Ascending aorta (tissue), 2 donors: Measurements from ENCODE around the gene SMTNL1. TPM values are rescaled to one million over a fixed set of nuclear protein-coding genes. Genes with fewer than 3 reads are reported as not detected.

ENCODE experiments used
- DNase-seq, 2 donors: peaks; one replicate each; pipeline ENCODE4 v3.0.0-alpha.2; 2019; ENCODE audit warnings: low spot score in 2 of 2
- H3K27ac ChIP-seq, 2 donors: fragments of 200-600 bp; sonication (generic); one replicate each; pipeline ENCODE4 v1.5.1; 2016 to 2017; ENCODE audit warnings: mild to moderate bottlenecking in 1 of 2
- H3K27me3 ChIP-seq: fragments of 200-600 bp; sonication (generic); one replicate; pipeline ENCODE4 v1.5.1; 2017
- H3K36me3 ChIP-seq, 2 donors: fragments of 200-600 bp; sonication (generic); one replicate each; pipeline ENCODE4 v1.5.1; 2016
- H3K4me1 ChIP-seq, 2 donors: fragments of 200-600 bp; sonication (generic); one replicate each; pipeline ENCODE4 v1.5.1; 2016 to 2017; ENCODE audit warnings: mild to moderate bottlenecking in 1 of 2
- H3K4me3 ChIP-seq, 2 donors: fragments of 200-600 bp; sonication (generic); one replicate each; pipeline ENCODE4 v1.5.1; 2016 to 2017; ENCODE audit warnings: mild to moderate bottlenecking in 1 of 2
- H3K9me3 ChIP-seq, 2 donors: fragments of 200-600 bp; sonication (generic); one replicate each; pipeline ENCODE4 v1.5.1; 2016
- intact Hi-C: fragments of 100-400 bp; cut with DNase I; formaldehyde crosslinking; loops from one replicate; pipeline ENCODE4 v1.15.1; 2023
- total RNA-seq: library from RNA; depleted of rRNA; stranded (reverse); fragments of >200 nt; gene quantifications from one replicate; pipeline ENCODE4 v1.1.0, GENCODE V29; 2016
- TF ChIP-seq, protein P1 (sequence below), 3 experiments: fragments of 200-600 bp in 2 of 3; fragments of 450-650 bp in 1 of 3; sonication (generic) in 2 of 3; IDR thresholded peaks; one replicate each; pipeline ENCODE4 v1.5.1; 2016 to 2019; ENCODE audit warnings: antibody characterized with exemption in 3 of 3, mild to moderate bottlenecking in 1 of 3, moderate library complexity in 1 of 3

The SMTNL1 gene
- total RNA-seq, 1 donor from 2014 or later = not detected

DNA sequence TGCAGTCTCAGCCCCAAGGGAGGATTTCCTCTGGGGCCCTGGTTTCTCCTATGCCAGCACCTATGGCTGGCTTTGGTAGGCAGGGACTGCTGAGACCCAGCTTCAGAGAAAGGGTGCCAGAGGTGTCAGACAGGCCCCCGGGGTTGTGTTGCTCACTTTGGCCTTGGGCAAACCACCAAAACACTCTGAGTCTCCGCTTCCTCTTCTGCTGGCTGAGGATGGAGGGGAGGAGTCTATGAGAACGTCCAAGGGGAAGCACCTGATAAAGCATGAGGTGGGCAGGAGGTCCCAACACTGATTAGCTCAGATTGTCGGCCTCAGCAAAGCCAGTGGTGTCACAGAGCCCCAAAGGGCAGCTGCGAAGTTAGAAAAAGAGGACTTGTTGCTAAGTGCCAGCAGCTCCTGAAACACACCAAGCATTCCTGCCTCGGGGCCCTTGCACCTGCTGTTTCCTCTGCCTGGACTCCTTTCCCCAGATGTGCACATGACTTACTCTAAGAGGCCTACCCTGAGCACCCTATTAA, 10.5 kb downstream of the SMTNL1 start:
- Histone ChIP-seq H3K4me1 (no peaks in the 10 kb centered on the region), H3K4me3 (no peak overlapping the region), H3K36me3 (peaks cover 38 to 42% of the 10 kb centered on the region in 2 donors), H3K27ac (no peak overlapping the region), H3K9me3 (no peaks in the 10 kb centered on the region), H3K27me3 (no peaks in the 10 kb centered on the region)
- no peak for DNase-seq
- TF ChIP-seq, protein P1, sequence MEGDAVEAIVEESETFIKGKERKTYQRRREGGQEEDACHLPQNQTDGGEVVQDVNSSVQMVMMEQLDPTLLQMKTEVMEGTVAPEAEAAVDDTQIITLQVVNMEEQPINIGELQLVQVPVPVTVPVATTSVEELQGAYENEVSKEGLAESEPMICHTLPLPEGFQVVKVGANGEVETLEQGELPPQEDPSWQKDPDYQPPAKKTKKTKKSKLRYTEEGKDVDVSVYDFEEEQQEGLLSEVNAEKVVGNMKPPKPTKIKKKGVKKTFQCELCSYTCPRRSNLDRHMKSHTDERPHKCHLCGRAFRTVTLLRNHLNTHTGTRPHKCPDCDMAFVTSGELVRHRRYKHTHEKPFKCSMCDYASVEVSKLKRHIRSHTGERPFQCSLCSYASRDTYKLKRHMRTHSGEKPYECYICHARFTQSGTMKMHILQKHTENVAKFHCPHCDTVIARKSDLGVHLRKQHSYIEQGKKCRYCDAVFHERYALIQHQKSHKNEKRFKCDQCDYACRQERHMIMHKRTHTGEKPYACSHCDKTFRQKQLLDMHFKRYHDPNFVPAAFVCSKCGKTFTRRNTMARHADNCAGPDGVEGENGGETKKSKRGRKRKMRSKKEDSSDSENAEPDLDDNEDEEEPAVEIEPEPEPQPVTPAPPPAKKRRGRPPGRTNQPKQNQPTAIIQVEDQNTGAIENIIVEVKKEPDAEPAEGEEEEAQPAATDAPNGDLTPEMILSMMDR (IDR thresholded peaks at IDR 0.05) = no peak
- intact Hi-C loops = no loop called here

DNA sequence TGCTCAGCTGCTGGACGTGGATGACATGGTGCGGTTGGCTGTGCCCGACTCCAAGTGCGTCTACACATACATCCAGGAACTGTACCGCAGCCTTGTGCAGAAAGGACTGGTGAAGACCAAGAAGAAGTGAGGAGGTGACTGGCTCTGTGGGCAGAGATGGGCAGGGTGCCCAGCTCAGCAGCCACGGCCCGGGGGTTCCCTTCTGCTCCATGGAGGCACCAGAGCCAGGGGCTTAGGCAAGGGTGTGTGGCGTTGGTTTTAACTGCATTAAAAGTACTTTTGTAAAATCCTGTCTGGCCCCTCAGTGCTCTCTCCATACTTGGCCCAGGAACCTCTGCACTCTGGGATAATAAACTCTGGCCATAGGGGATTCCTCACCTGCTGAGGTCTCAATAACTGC, 12.6 kb downstream of the SMTNL1 start:
- Histone ChIP-seq H3K27me3 (no peaks in the 10 kb centered on the region), H3K36me3 (peaks cover 57 to 63% of the 10 kb centered on the region in 2 donors), H3K4me1 (no peaks in the 10 kb centered on the region), H3K9me3 (no peaks in the 10 kb centered on the region), H3K4me3 (no peak overlapping the region), H3K27ac (no peak overlapping the region)
- no peak for DNase-seq
- TF ChIP-seq, protein P1 (IDR thresholded peaks at IDR 0.05) = no peak
- intact Hi-C loops = no loop called here

DNA sequence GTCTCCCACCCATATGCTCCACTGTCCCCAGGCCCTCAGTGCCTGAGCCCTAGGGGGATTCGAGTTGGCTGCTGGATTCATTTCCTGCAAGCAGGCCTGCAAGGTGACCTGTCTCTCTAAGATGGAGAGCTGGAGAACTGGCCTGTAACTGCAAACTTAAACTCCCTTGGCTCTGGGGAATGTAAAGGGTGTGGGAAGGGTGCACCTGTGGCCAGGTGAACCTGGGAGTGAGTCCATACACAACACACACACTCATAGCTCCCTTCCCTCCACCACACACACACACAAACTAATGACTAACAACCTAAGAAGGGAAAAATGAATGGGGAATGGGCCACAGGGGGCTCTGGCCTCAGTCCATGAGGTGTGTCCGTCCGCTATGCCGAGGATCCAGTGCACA, 14.5 kb downstream of the SMTNL1 start:
- DNase-seq = no peak
- peaks cover 73 to 82% of the 10 kb centered on the region in 2 donors for H3K36me3 ChIP-seq
- intact Hi-C loops = no loop called here
- H3K4me1 ChIP-seq = no peaks in the 10 kb centered on the region
- TF ChIP-seq, protein P1 (IDR thresholded peaks at IDR 0.05) = no peak
- no peak overlapping the region for H3K4me3 ChIP-seq
- H3K9me3 ChIP-seq = no peaks in the 10 kb centered on the region
- no peak overlapping the region for H3K27ac ChIP-seq
- H3K27me3 ChIP-seq = no peaks in the 10 kb centered on the region

DNA sequence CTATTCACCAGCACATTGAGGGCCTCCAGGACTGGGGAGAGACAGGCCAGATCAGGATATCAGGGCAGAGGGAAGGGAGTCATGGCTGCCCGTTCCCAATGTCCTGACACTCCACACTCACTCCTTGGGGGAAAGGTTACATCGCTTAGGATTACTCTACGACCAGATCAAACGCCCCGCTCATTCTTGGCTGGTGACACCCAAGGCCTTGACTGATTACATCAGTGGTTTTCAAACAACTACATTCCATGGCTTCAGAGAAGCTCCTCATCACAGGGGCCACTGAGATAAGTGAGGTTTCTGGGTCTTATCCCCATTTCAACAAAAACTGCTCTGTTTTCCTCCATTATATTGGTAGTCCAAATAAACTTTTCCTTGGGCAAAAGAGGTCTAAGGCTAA, 15.1 kb downstream of the SMTNL1 start:
- H3K27ac ChIP-seq = no peak overlapping the region
- no peak for DNase-seq
- intact Hi-C loops = no loop called here
- peaks cover 78 to 87% of the 10 kb centered on the region in 2 donors for H3K36me3 ChIP-seq
- H3K27me3 ChIP-seq = no peaks in the 10 kb centered on the region
- no peak overlapping the region for H3K4me3 ChIP-seq
- no peaks in the 10 kb centered on the region for H3K4me1 ChIP-seq
- no peaks in the 10 kb centered on the region for H3K9me3 ChIP-seq
- TF ChIP-seq, protein P1 (IDR thresholded peaks at IDR 0.05) = no peak

DNA sequence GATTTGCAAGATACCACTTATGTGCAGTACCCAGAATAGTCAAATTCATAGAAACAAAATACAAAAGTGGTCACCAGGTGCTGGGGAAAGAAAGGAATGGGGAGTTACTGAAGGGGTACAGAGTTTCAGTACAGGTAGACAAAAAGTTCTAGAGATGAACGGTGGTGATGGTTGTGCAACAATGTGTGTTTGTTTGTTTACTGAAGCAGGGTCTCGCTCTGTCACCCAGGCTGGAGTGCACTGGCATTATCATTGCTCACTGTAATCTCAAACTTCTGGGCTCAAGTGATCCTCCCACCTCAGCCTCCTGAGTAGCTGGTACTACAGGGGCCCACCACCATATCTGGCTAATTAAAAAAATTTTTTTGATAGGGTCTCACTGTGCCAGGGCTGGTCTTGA, 18.0 kb downstream of the SMTNL1 start:
- intact Hi-C loops = no loop called here
- Histone ChIP-seq H3K27me3 (no peaks in the 10 kb centered on the region), H3K36me3 (peaks cover 85 to 86% of the 10 kb centered on the region in 2 donors), H3K4me1 (no peaks in the 10 kb centered on the region), H3K4me3 (no peak overlapping the region), H3K27ac (no peak overlapping the region), H3K9me3 (no peaks in the 10 kb centered on the region)
- DNase-seq = no peak
- TF ChIP-seq, protein P1 (IDR thresholded peaks at IDR 0.05) = no peak

DNA sequence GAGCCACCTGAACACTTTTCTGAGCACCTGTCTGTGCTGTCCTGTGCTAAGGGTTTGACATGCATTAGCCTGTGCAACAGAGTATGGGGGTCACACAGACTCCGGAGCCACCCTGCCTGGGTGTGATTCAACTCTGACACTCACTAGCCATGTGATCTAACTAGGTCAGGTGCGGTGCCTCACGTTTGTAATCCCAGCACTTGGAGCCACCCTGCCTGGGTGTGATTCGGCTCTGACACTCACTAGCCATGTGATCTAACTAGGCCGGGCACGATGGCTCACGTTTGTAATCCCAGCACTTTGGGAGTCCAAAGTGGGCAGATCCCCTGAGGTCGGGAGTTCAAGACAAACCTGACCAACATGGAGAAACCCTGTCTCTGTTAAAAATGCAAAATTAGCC, 18.6 kb downstream of the SMTNL1 start:
- peaks cover 79 to 80% of the 10 kb centered on the region in 2 donors for H3K36me3 ChIP-seq
- H3K27ac ChIP-seq = no peak overlapping the region
- intact Hi-C loops = no loop called here
- no peak overlapping the region for H3K4me3 ChIP-seq
- no peaks in the 10 kb centered on the region for H3K4me1 ChIP-seq
- DNase-seq = no peak
- TF ChIP-seq, protein P1 (IDR thresholded peaks at IDR 0.05) = no peak
- no peaks in the 10 kb centered on the region for H3K27me3 ChIP-seq
- H3K9me3 ChIP-seq = no peaks in the 10 kb centered on the region
